Measurements from ENCODE around the gene ADAP1.

DNA sequence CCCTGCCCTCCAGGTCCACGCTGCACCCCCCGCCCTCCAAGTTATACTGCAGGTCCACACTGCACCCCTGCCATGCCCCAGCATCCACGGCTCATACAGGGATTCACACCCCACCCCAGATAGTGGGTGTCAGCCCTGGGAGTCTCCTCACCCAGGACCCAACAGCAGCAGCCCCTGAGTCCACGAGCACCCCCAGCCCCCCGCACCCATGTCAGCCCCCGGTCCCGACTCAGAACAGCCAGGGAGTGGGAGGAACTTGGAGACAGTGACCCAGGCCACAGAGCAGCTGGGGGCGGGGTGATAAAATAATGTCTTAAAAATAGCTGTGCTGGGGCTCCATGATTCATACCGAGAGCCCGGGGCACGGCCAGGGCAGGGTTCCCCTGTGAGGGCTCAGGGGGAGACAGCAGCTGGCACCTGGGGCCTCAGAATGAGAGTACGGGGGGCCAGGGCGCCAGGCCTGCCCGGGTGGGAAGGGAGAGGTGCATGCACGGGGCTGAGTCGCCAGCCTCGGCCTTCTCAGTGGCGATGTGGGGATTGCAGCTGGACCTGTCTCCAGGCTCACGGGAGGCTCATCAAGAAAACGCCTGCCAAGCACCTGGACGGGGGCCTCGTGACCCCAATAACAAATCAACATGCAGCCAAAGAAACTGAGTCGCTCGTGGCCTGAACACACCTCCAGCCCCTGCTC is 29.8 kb downstream of the ADAP1 start:
- no peak for TF ChIP-seq ZNF670 (tag by site-specific recombination; IDR thresholded peaks at IDR 0.05; ENCODE audit: low read depth)
- no peak for TF ChIP-seq ZBTB7A (tag by site-specific recombination; IDR thresholded peaks at IDR 0.05; ENCODE audit: low read depth)
- TF ChIP-seq ZNF335 (tag by site-specific recombination; conservative IDR thresholded peaks at IDR 0.05): no peak
- TF ChIP-seq CTCF (tag by site-specific recombination; IDR thresholded peaks at IDR 0.05): no peak
